Measurements from ENCODE around the gene MACROH2A2.
"Not testable (repeated sequence)": the region's sequence is repeated elsewhere in the genome, so short reads cannot be mapped to it uniquely, and the experiment has no call there.

MACROH2A2 gene

GRCh38 chr10:70054902-70055301 is 2.3 kb downstream of the MACROH2A2 start:
- peaks cover 9% of the 10 kb centered on the region for H3K4me1 Mint-ChIP-seq (ENCODE audit: low read depth)
- no peaks in the 10 kb centered on the region for H3K9me3 Mint-ChIP-seq
- peak overlapping the region; percentile 33 for H3K4me3 Mint-ChIP-seq
- H3K36me3 Mint-ChIP-seq (ENCODE audit: low read depth), result no peaks in the 10 kb centered on the region
- peaks cover 57% of the 10 kb centered on the region for H3K27me3 Mint-ChIP-seq (ENCODE audit: low read depth)
- H3K27ac Mint-ChIP-seq, result no peak overlapping the region

- Mint-ChIP-seq H3K27ac (no peak overlapping the region), H3K36me3 (ENCODE audit: low read depth) (no peaks in the 10 kb centered on the region), H3K4me3 (no peak overlapping the region), H3K9me3 (no peaks in the 10 kb centered on the region), H3K4me1 (ENCODE audit: low read depth) (peaks cover 9% of the 10 kb centered on the region), H3K27me3 (ENCODE audit: low read depth) (peaks cover 51% of the 10 kb centered on the region)
Measured at GRCh38 chr10:70055550-70055949, 2.9 kb downstream of the MACROH2A2 start.

GRCh38 chr10:70057306-70057705 is 4.7 kb downstream of the MACROH2A2 start:
- Mint-ChIP-seq H3K4me3 (no peak overlapping the region), H3K27ac (no peak overlapping the region), H3K36me3 (ENCODE audit: low read depth) (no peaks in the 10 kb centered on the region), H3K9me3 (no peaks in the 10 kb centered on the region), H3K4me1 (ENCODE audit: low read depth) (peaks cover 6% of the 10 kb centered on the region), H3K27me3 (ENCODE audit: low read depth) (peaks cover 40% of the 10 kb centered on the region)

GRCh38 chr10:70060389-70060788 is 7.7 kb downstream of the MACROH2A2 start:
- no peaks in the 10 kb centered on the region for H3K9me3 Mint-ChIP-seq
- H3K4me3 Mint-ChIP-seq, result no peak overlapping the region
- no peaks in the 10 kb centered on the region for H3K36me3 Mint-ChIP-seq (ENCODE audit: low read depth)
- peaks cover 22% of the 10 kb centered on the region for H3K27me3 Mint-ChIP-seq (ENCODE audit: low read depth)
- H3K4me1 Mint-ChIP-seq (ENCODE audit: low read depth), result no peaks in the 10 kb centered on the region
- no peak overlapping the region for H3K27ac Mint-ChIP-seq

- Mint-ChIP-seq H3K4me1 (ENCODE audit: low read depth) (no peaks in the 10 kb centered on the region), H3K27ac (no peak overlapping the region), H3K36me3 (ENCODE audit: low read depth) (no peaks in the 10 kb centered on the region), H3K27me3 (ENCODE audit: low read depth) (peaks cover 10% of the 10 kb centered on the region), H3K9me3 (no peaks in the 10 kb centered on the region), H3K4me3 (no peak overlapping the region)
Measured at GRCh38 chr10:70063418-70064098, 10.9 kb downstream of the MACROH2A2 start.

- H3K4me1 Mint-ChIP-seq (ENCODE audit: low read depth), result no peaks in the 10 kb centered on the region
- peaks cover 10% of the 10 kb centered on the region for H3K27me3 Mint-ChIP-seq (ENCODE audit: low read depth)
- H3K36me3 Mint-ChIP-seq (ENCODE audit: low read depth), result no peaks in the 10 kb centered on the region
- no peaks in the 10 kb centered on the region for H3K9me3 Mint-ChIP-seq
- no peak overlapping the region for H3K27ac Mint-ChIP-seq
- H3K4me3 Mint-ChIP-seq, result no peak overlapping the region
Measured at GRCh38 chr10:70064486-70064885, 11.8 kb downstream of the MACROH2A2 start.

- no peaks in the 10 kb centered on the region for H3K9me3 Mint-ChIP-seq
- no peaks in the 10 kb centered on the region for H3K36me3 Mint-ChIP-seq (ENCODE audit: low read depth)
- H3K27ac Mint-ChIP-seq, result no peak overlapping the region
- no peaks in the 10 kb centered on the region for H3K4me1 Mint-ChIP-seq (ENCODE audit: low read depth)
- peaks cover 6% of the 10 kb centered on the region for H3K27me3 Mint-ChIP-seq (ENCODE audit: low read depth)
- H3K4me3 Mint-ChIP-seq, result no peak overlapping the region
Measured at GRCh38 chr10:70066190-70066589, 13.5 kb downstream of the MACROH2A2 start.

- Mint-ChIP-seq H3K27ac (no peak overlapping the region), H3K27me3 (ENCODE audit: low read depth) (peaks cover under 1% of the 10 kb centered on the region), H3K4me1 (ENCODE audit: low read depth) (no peaks in the 10 kb centered on the region), H3K9me3 (no peaks in the 10 kb centered on the region), H3K36me3 (ENCODE audit: low read depth) (no peaks in the 10 kb centered on the region), H3K4me3 (no peak overlapping the region)
Measured at GRCh38 chr10:70067586-70067985, 14.9 kb downstream of the MACROH2A2 start.

GRCh38 chr10:70068925-70069324 is 16.3 kb downstream of the MACROH2A2 start:
- H3K27me3 Mint-ChIP-seq (ENCODE audit: low read depth), result no peaks in the 10 kb centered on the region
- no peak overlapping the region for H3K4me3 Mint-ChIP-seq
- H3K27ac Mint-ChIP-seq, result no peak overlapping the region
- H3K9me3 Mint-ChIP-seq, result no peaks in the 10 kb centered on the region
- no peaks in the 10 kb centered on the region for H3K4me1 Mint-ChIP-seq (ENCODE audit: low read depth)
- no peaks in the 10 kb centered on the region for H3K36me3 Mint-ChIP-seq (ENCODE audit: low read depth)

GRCh38 chr10:70069346-70069745 is 16.7 kb downstream of the MACROH2A2 start:
- no peaks in the 10 kb centered on the region for H3K27me3 Mint-ChIP-seq (ENCODE audit: low read depth)
- no peaks in the 10 kb centered on the region for H3K36me3 Mint-ChIP-seq (ENCODE audit: low read depth)
- H3K27ac Mint-ChIP-seq, result no peak overlapping the region
- H3K9me3 Mint-ChIP-seq, result no peaks in the 10 kb centered on the region
- H3K4me1 Mint-ChIP-seq (ENCODE audit: low read depth), result no peaks in the 10 kb centered on the region
- H3K4me3 Mint-ChIP-seq, result no peak overlapping the region

- no peaks in the 10 kb centered on the region for H3K9me3 Mint-ChIP-seq
- no peaks in the 10 kb centered on the region for H3K4me1 Mint-ChIP-seq (ENCODE audit: low read depth)
- no peaks in the 10 kb centered on the region for H3K27me3 Mint-ChIP-seq (ENCODE audit: low read depth)
- no peaks in the 10 kb centered on the region for H3K36me3 Mint-ChIP-seq (ENCODE audit: low read depth)
- no peak overlapping the region for H3K27ac Mint-ChIP-seq
- no peak overlapping the region for H3K4me3 Mint-ChIP-seq
Measured at GRCh38 chr10:70070834-70071233, 18.2 kb downstream of the MACROH2A2 start.

GRCh38 chr10:70074165-70074564 is 21.5 kb downstream of the MACROH2A2 start:
- Mint-ChIP-seq H3K36me3 (ENCODE audit: low read depth) (no peaks in the 10 kb centered on the region), H3K4me1 (ENCODE audit: low read depth) (no peaks in the 10 kb centered on the region), H3K4me3 (no peak overlapping the region), H3K9me3 (no peaks in the 10 kb centered on the region), H3K27ac (no peak overlapping the region), H3K27me3 (ENCODE audit: low read depth) (peaks cover 3% of the 10 kb centered on the region)

GRCh38 chr10:70074971-70075370 is 22.3 kb downstream of the MACROH2A2 start:
- Mint-ChIP-seq H3K27ac (no peak overlapping the region), H3K9me3 (no peaks in the 10 kb centered on the region), H3K4me1 (ENCODE audit: low read depth) (no peaks in the 10 kb centered on the region), H3K36me3 (ENCODE audit: low read depth) (no peaks in the 10 kb centered on the region), H3K4me3 (no peak overlapping the region), H3K27me3 (ENCODE audit: low read depth) (peaks cover 3% of the 10 kb centered on the region)

- Mint-ChIP-seq H3K36me3 (ENCODE audit: low read depth) (no peaks in the 10 kb centered on the region), H3K27ac (no peak overlapping the region), H3K4me3 (no peak overlapping the region), H3K4me1 (ENCODE audit: low read depth) (no peaks in the 10 kb centered on the region), H3K27me3 (ENCODE audit: low read depth) (peaks cover 3% of the 10 kb centered on the region), H3K9me3 (no peaks in the 10 kb centered on the region)
Measured at GRCh38 chr10:70078329-70078728, 25.7 kb downstream of the MACROH2A2 start.

- Mint-ChIP-seq H3K36me3 (ENCODE audit: low read depth) (no peaks in the 10 kb centered on the region), H3K27ac (no peak overlapping the region), H3K4me1 (ENCODE audit: low read depth) (no peaks in the 10 kb centered on the region), H3K9me3 (no peaks in the 10 kb centered on the region), H3K27me3 (ENCODE audit: low read depth) (peaks cover 3% of the 10 kb centered on the region), H3K4me3 (no peak overlapping the region)
Measured at GRCh38 chr10:70078937-70079336, 26.3 kb downstream of the MACROH2A2 start.

GRCh38 chr10:70080789-70081188 is 28.1 kb downstream of the MACROH2A2 start:
- H3K27me3 Mint-ChIP-seq (ENCODE audit: low read depth), result peaks cover 12% of the 10 kb centered on the region
- H3K9me3 Mint-ChIP-seq; H3K4me3 Mint-ChIP-seq; H3K27ac Mint-ChIP-seq; H3K36me3 Mint-ChIP-seq (ENCODE audit: low read depth); H3K4me1 Mint-ChIP-seq (ENCODE audit: low read depth): not testable (repeated sequence)

All from T-helper 1 cell treated with Interleukin-12 subunit alpha and Interleukin-12 subunit beta and Interleukin-4 antibody, amounts not matched to agents 30 μg/mL and 1 μg/mL, for 36 hours (primary cell).